Tibial nerve (tissue), 4 donors: ENCODE data around the gene TMTC3. TPM values are rescaled to one million over a fixed set of nuclear protein-coding genes. Genes with fewer than 3 reads are reported as not detected.

Source experiments
- DNase-seq, 2 donors: peaks; one replicate each; pipeline ENCODE4 v3.0.0-alpha.2; 2019; ENCODE audit warnings: low spot score in 2 of 2
- H3K27ac ChIP-seq, 4 donors: fragments of 200-600 bp; sonication (generic) in 3 of 4; one replicate each; pipeline ENCODE4 v1.5.1; 2017 to 2019; ENCODE audit warnings: mild to moderate bottlenecking in 1 of 4
- H3K27me3 ChIP-seq, 2 donors: fragments of 200-600 bp; sonication (generic) in 1 of 2; one replicate each; pipeline versions ENCODE4 v1.5.1 to v1.6.0; 2017 to 2019
- H3K36me3 ChIP-seq, 3 donors: fragments of 200-600 bp; sonication (generic); one replicate each; pipeline ENCODE4 v1.5.1; 2018 to 2019
- H3K4me1 ChIP-seq, 4 donors: fragments of 200-600 bp; sonication (generic) in 3 of 4; one replicate each; pipeline ENCODE4 v1.5.1; 2017 to 2019
- H3K4me3 ChIP-seq, 4 donors: fragments of 200-600 bp; sonication (generic) in 3 of 4; one replicate each; pipeline ENCODE4 v1.5.1; 2017 to 2019; ENCODE audit warnings: mild to moderate bottlenecking in 1 of 4, moderate library complexity in 1 of 4
- H3K9me3 ChIP-seq, 4 donors: fragments of 200-600 bp; sonication (generic) in 3 of 4; one replicate each; pipeline ENCODE4 v1.5.1; 2017 to 2019
- EP300 ChIP-seq, 2 donors: sonication (generic); formaldehyde crosslinking; IDR thresholded peaks; one replicate each; pipeline ENCODE4 v1.6.1; 2017; ENCODE audit warnings: antibody characterized with exemption in 2 of 2, mild to moderate bottlenecking in 1 of 2
- POLR2A ChIP-seq, 2 donors: fragments of 450-650 bp; IDR thresholded peaks; one replicate each; pipeline ENCODE4 v1.6.1; 2017; ENCODE audit warnings: antibody characterized with exemption in 2 of 2, mild to moderate bottlenecking in 2 of 2, moderate library complexity in 2 of 2
- WGBS, 2 donors: methylation state at CpG; one replicate each; pipeline ENCODE4 v1.1.5; 2018; 5-methylcytosine and 5-hydroxymethylcytosine counted together
- total RNA-seq, 4 donors: library from RNA; depleted of rRNA; stranded (reverse); fragments of >200 nt; gene quantifications; one replicate each; pipeline ENCODE4 v1.1.0, GENCODE V29; 2016
- TF ChIP-seq, protein P1 (sequence below), 5 experiments: fragments of 200-600 bp in 3 of 5; fragments of 450-650 bp in 2 of 5; sonication (generic) in 3 of 5; IDR thresholded peaks; one replicate each; pipeline ENCODE4 v1.5.1; 2016 to 2019; ENCODE audit warnings: antibody characterized with exemption in 5 of 5, mild to moderate bottlenecking in 3 of 5, moderate library complexity in 2 of 5

Gene TMTC3
- total RNA-seq, 4 donors from 2014 or later: 21.6 to 36.7 (median 26.4) TPM

DNA sequence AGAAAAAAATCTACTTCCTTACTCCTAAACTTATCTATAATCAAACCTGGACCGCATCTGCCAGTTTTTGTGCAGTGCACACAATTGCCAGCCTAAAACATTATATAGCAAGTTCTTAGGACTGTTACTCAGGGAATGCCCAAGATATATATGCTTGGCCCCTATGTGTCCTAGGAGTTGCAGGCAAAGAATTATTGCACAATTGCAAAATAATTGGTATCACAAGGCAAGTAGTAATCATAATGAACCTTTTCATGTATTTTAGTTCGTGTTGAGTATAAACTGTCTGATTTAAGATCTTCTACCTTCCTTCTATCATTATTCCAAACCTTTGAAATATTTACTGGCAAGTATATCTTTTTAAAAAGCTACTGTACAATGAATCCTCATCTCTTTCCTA is 45.5 kb downstream of the TMTC3 start:
- no peak for TF ChIP-seq POLR2A (IDR thresholded peaks at IDR 0.05)
- no peak for TF ChIP-seq EP300 (IDR thresholded peaks at IDR 0.05)
- TF ChIP-seq, protein P1, sequence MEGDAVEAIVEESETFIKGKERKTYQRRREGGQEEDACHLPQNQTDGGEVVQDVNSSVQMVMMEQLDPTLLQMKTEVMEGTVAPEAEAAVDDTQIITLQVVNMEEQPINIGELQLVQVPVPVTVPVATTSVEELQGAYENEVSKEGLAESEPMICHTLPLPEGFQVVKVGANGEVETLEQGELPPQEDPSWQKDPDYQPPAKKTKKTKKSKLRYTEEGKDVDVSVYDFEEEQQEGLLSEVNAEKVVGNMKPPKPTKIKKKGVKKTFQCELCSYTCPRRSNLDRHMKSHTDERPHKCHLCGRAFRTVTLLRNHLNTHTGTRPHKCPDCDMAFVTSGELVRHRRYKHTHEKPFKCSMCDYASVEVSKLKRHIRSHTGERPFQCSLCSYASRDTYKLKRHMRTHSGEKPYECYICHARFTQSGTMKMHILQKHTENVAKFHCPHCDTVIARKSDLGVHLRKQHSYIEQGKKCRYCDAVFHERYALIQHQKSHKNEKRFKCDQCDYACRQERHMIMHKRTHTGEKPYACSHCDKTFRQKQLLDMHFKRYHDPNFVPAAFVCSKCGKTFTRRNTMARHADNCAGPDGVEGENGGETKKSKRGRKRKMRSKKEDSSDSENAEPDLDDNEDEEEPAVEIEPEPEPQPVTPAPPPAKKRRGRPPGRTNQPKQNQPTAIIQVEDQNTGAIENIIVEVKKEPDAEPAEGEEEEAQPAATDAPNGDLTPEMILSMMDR (IDR thresholded peaks at IDR 0.05): no peak
- H3K9me3 ChIP-seq: peaks cover 0 to 2% (median 0%) of the 10 kb centered on the region in 4 donors
- H3K27ac ChIP-seq: no peak overlapping the region
- 88 to 93% methylated on average over 2 of the region's 2 CpGs for WGBS, 2 donors
- H3K27me3 ChIP-seq: no peaks in the 10 kb centered on the region
- DNase-seq: no peak
- peaks cover 0 to 30% (median 0%) of the 10 kb centered on the region in 3 donors for H3K36me3 ChIP-seq
- H3K4me1 ChIP-seq: no peaks in the 10 kb centered on the region
- no peak overlapping the region for H3K4me3 ChIP-seq

- TF ChIP-seq POLR2A (IDR thresholded peaks at IDR 0.05) (no peak), EP300 (IDR thresholded peaks at IDR 0.05) (no peak)
- TF ChIP-seq, protein P1 (IDR thresholded peaks at IDR 0.05): no peak
- peaks cover 0 to 2% (median 0%) of the 10 kb centered on the region in 4 donors for H3K9me3 ChIP-seq
- no peak for DNase-seq
- H3K36me3 ChIP-seq: peaks cover 0 to 23% (median 0%) of the 10 kb centered on the region in 3 donors
- H3K4me3 ChIP-seq: no peak overlapping the region
- no peaks in the 10 kb centered on the region for H3K4me1 ChIP-seq
- no peaks in the 10 kb centered on the region for H3K27me3 ChIP-seq
- 88 to 89% methylated on average over 1 of the region's 1 CpG for WGBS, 2 donors
- no peak overlapping the region for H3K27ac ChIP-seq
Measured at GRCh38 chr12:88188180-88188579, 46.1 kb downstream of the TMTC3 start.

DNA sequence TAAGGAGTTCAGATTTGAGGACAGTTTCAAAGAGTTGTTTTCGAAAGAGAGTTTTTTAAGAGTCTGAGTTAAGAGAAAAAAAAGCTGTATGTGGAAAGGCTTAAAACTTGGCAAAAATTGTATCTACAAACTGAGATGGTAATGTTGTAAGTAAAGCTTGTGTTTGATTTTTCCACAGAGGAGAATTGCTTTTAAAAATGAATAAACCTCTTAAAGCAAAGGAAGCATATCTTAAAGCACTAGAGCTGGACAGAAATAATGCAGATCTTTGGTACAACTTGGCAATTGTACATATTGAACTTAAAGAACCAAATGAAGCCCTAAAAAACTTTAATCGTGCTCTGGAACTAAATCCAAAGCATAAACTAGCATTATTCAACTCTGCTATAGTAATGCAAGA is 50.3 kb downstream of the TMTC3 start:
- 78 to 80% methylated on average over 2 of the region's 2 CpGs for WGBS, 2 donors
- no peak overlapping the region for H3K27ac ChIP-seq
- no peaks in the 10 kb centered on the region for H3K9me3 ChIP-seq
- no peaks in the 10 kb centered on the region for H3K4me1 ChIP-seq
- no peak for DNase-seq
- H3K36me3 ChIP-seq: peaks cover 0 to 13% (median 0%) of the 10 kb centered on the region in 3 donors
- TF ChIP-seq, protein P1 (IDR thresholded peaks at IDR 0.05): no peak
- no peak for TF ChIP-seq EP300 (IDR thresholded peaks at IDR 0.05)
- no peak for TF ChIP-seq POLR2A (IDR thresholded peaks at IDR 0.05)
- no peaks in the 10 kb centered on the region for H3K27me3 ChIP-seq
- no peak overlapping the region for H3K4me3 ChIP-seq

GRCh38 chr12:88194868-88195267 is 52.8 kb downstream of the TMTC3 start:
- Histone ChIP-seq H3K4me3 (no peak overlapping the region), H3K27ac (no peak overlapping the region), H3K9me3 (no peaks in the 10 kb centered on the region), H3K27me3 (no peaks in the 10 kb centered on the region), H3K4me1 (no peaks in the 10 kb centered on the region), H3K36me3 (peaks cover 0 to 13% (median 0%) of the 10 kb centered on the region in 3 donors)
- WGBS, 2 donors: 61 to 66% methylated on average over 3 of the region's 3 CpGs
- no peak for DNase-seq
- TF ChIP-seq EP300 (IDR thresholded peaks at IDR 0.05) (no peak), POLR2A (IDR thresholded peaks at IDR 0.05) (no peak)
- TF ChIP-seq, protein P1 (IDR thresholded peaks at IDR 0.05): no peak

DNA sequence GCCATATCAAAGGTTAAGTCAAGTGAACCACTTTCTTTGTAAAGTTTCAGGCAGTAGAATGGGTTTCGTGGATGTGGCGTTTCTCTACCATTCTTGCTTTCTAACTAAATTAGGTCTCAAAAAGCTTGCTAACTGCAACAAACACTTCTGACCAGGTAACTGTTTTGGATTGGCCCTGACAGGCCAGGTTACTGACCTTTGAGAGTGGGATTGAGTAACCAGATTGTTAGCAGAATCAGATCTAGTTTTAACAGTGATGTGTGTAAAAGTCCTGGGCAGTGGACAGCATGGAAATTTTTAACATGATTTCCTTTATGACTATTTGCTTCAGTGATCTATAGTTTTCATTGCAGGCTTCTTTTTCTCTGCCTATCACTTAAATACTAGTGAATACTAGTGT is 57.9 kb downstream of the TMTC3 start:
- no peak overlapping the region for H3K4me3 ChIP-seq
- H3K27me3 ChIP-seq: no peaks in the 10 kb centered on the region
- 95 to 99% methylated on average over 2 of the region's 2 CpGs for WGBS, 2 donors
- peaks cover 0 to 3% (median 0%) of the 10 kb centered on the region in 4 donors for H3K9me3 ChIP-seq
- H3K36me3 ChIP-seq: peaks cover 0 to 9% (median 0%) of the 10 kb centered on the region in 3 donors
- no peaks in the 10 kb centered on the region for H3K4me1 ChIP-seq
- no peak for DNase-seq
- TF ChIP-seq POLR2A (IDR thresholded peaks at IDR 0.05) (no peak), EP300 (IDR thresholded peaks at IDR 0.05) (no peak)
- TF ChIP-seq, protein P1 (IDR thresholded peaks at IDR 0.05): no peak
- no peak overlapping the region for H3K27ac ChIP-seq
